GM23338 (cell line): ENCODE results near the gene ANKRD50. TPM values are rescaled to one million over a fixed set of nuclear protein-coding genes. Genes with fewer than 3 reads are reported as not detected.

Experiments used
- ATAC-seq: fragments of 200-7000 bp; cut with Tn5 transposase; 3 replicates; pipeline ENCODE4 v1.9.1; 2020
- DNase-seq: peaks from one replicate; pipeline ENCODE4 v3.0.0-alpha.2; 2015; ENCODE audit warnings: low spot score
- H2AFZ ChIP-seq: fragments of 200-600 bp; sonication (generic); 2 replicates; pipeline ENCODE4 v1.8.0; 2016; ENCODE audit warnings: antibody characterized with exemption, mild to moderate bottlenecking, moderate library complexity
- H3F3A ChIP-seq: fragments of 200-600 bp; sonication (generic); replicated peaks from 2 replicates; pipeline ENCODE4 v1.8.0; 2017; ENCODE audit warnings: antibody characterized with exemption, mixed run types, low read depth
- H3K27ac ChIP-seq: fragments of 200-600 bp; sonication (generic); 2 replicates; pipeline ENCODE4 v1.6.1; 2016; ENCODE audit warnings: low read depth
- H3K27me3 ChIP-seq: fragments of 200-600 bp; sonication (generic); 2 replicates; pipeline ENCODE4 v1.8.0; 2016; ENCODE audit warnings: mild to moderate bottlenecking, mixed run types, moderate library complexity; ENCODE audit not compliant: insufficient read depth
- H3K36me3 ChIP-seq: fragments of 200-600 bp; sonication (generic); 2 replicates; pipeline ENCODE4 v1.8.0; 2016; ENCODE audit warnings: mild to moderate bottlenecking; ENCODE audit not compliant: insufficient read depth
- H3K4me1 ChIP-seq: fragments of 200-600 bp; sonication (generic); 2 replicates; pipeline ENCODE4 v1.8.0; 2016; ENCODE audit warnings: mild to moderate bottlenecking, moderate library complexity; ENCODE audit not compliant: insufficient read depth
- H3K4me2 ChIP-seq: fragments of 200-600 bp; sonication (generic); 2 replicates; pipeline ENCODE4 v1.7.1; 2017; ENCODE audit warnings: mixed run types
- H3K4me3 ChIP-seq: fragments of 200-600 bp; sonication (generic); 2 replicates; pipeline ENCODE4 v1.6.1; 2016; ENCODE audit warnings: mixed run types
- H3K79me2 ChIP-seq: fragments of 200-600 bp; sonication (generic); replicated peaks from 2 replicates; pipeline ENCODE4 v1.8.0; 2017; ENCODE audit warnings: mild to moderate bottlenecking; ENCODE audit not compliant: insufficient read depth
- H3K9me2 ChIP-seq: fragments of 200-600 bp; sonication (generic); 2 replicates; pipeline ENCODE4 v1.8.0; 2017; ENCODE audit not compliant: insufficient read depth
- H4K20me1 ChIP-seq: fragments of 200-600 bp; sonication (generic); replicated peaks from 2 replicates; pipeline ENCODE4 v1.8.0; 2017; ENCODE audit warnings: mild to moderate bottlenecking; ENCODE audit not compliant: insufficient read depth
- H3K27ac Mint-ChIP-seq: 2 replicates; pipeline ENCODE4 v1.8.0; 2020; ENCODE audit warnings: inconsistent platforms, mild to moderate bottlenecking, moderate library complexity, mixed read lengths
- H3K27me3 Mint-ChIP-seq: 3 replicates; pipeline ENCODE4 v1.8.0; 2022; ENCODE audit warnings: low read depth, mild to moderate bottlenecking, moderate library complexity, mixed read lengths, inconsistent platforms; ENCODE audit not compliant: insufficient read depth, poor library complexity
- H3K36me3 Mint-ChIP-seq: 3 replicates; pipeline ENCODE4 v1.8.0; 2021; ENCODE audit warnings: low read depth, mild to moderate bottlenecking, inconsistent platforms, moderate library complexity, mixed read lengths
- H3K4me1 Mint-ChIP-seq: 3 replicates; pipeline ENCODE4 v1.8.0; 2020; ENCODE audit warnings: mild to moderate bottlenecking, inconsistent platforms, mixed read lengths
- H3K4me3 Mint-ChIP-seq: 3 replicates; pipeline ENCODE4 v1.8.0; 2021; ENCODE audit warnings: moderate library complexity, mild to moderate bottlenecking, inconsistent platforms, mixed read lengths
- H3K9me3 Mint-ChIP-seq: 3 replicates; pipeline ENCODE4 v1.8.0; 2020; ENCODE audit warnings: moderate library complexity, mild to moderate bottlenecking, inconsistent platforms, mixed read lengths
- CREB1 ChIP-seq: fragments of 250-450 bp; sonication (Bioruptor Pico); IDR thresholded peaks from 2 replicates; pipeline ENCODE4 v1.5.0; 2020; ENCODE audit warnings: low read depth, mild to moderate bottlenecking, moderate library complexity
- EZH2phosphoT487 ChIP-seq: fragments of 200-600 bp; sonication (generic); IDR thresholded peaks from one replicate; pipeline ENCODE4 v1.8.1; 2018; ENCODE audit warnings: antibody characterized with exemption; ENCODE audit not compliant: unreplicated experiment
- JUNB ChIP-seq: IDR thresholded peaks from one replicate; pipeline ENCODE4 v1.6.1; 2016; ENCODE audit warnings: antibody characterized with exemption; ENCODE audit not compliant: unreplicated experiment
- NANOG ChIP-seq: IDR thresholded peaks from 2 replicates; pipeline ENCODE4 v1.6.1; 2016; ENCODE audit warnings: antibody characterized with exemption, borderline replicate concordance
- POLR2AphosphoS5 ChIP-seq: IDR thresholded peaks from 2 replicates; pipeline ENCODE4 v1.6.1; 2016; ENCODE audit warnings: antibody characterized with exemption, low read depth
- REST ChIP-seq: IDR thresholded peaks from one replicate; pipeline ENCODE4 v1.6.1; 2018; ENCODE audit warnings: antibody characterized with exemption; ENCODE audit not compliant: unreplicated experiment
- ZNF114 ChIP-seq: fragments of 250-450 bp; sonication (Bioruptor Pico); IDR thresholded peaks from 2 replicates; pipeline ENCODE4 v1.5.0; 2020; ENCODE audit warnings: mild to moderate bottlenecking, moderate library complexity
- ZNF331 ChIP-seq: fragments of 250-450 bp; sonication (Bioruptor Pico); IDR thresholded peaks from 2 replicates; pipeline ENCODE4 v1.5.0; 2020; ENCODE audit warnings: low read depth, mild to moderate bottlenecking, moderate library complexity
- ZNF462 ChIP-seq: fragments of 250-450 bp; sonication (Bioruptor Pico); IDR thresholded peaks from 2 replicates; pipeline ENCODE4 v1.5.0; 2020; ENCODE audit warnings: mild to moderate bottlenecking, moderate library complexity
- polyA plus RNA-seq: library from polyadenylated mRNA; unstranded; fragments of >200 nt; fragmentation: Nextera tagmentation; extraction: Ambion mirVana; gene quantifications from 2 replicates; pipeline ENCODE4 v1.2.1, GENCODE V29; 2016
- total RNA-seq: library from RNA; depleted of rRNA; stranded (reverse); fragments of >200 nt; shearing (Covaris generic); gene quantifications from 2 replicates; pipeline ENCODE4 v1.2.3, GENCODE V29; 2014
- TF ChIP-seq, protein P1 (sequence below), 2 experiments: fragments of 200-600 bp in 1 of 2; sonication (generic) in 1 of 2; conservative IDR thresholded peaks; 2 replicates each; pipeline versions ENCODE4 v1.5.1 to v1.6.1; 2016 to 2017; ENCODE audit warnings: antibody characterized with exemption in 2 of 2, low read depth in 2 of 2, mild to moderate bottlenecking in 2 of 2, moderate library complexity in 1 of 2

Gene ANKRD50
- total and polyA plus RNA-seq, 2 experiments from 2014 or later: 5.9 to 27.6 TPM

DNA sequence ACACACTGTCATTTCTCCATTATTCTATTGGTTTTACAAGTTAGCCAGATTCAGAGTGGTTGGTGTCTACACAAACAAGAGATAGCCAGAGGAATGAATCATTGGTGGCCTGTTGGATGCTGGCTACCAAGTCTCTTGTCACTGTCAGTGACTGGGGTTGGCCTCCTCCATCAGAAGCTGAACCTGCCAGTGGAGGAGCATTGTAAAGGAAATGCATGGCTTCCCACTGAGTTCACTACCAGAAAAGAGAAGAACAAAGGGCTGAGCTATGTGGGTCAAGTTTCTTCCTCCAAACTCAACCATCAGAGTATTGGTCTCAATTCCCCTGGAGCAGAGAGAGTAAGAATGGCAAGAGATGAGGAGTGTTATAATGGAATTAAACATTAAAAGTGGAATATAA, 26.5 kb upstream of the ANKRD50 start:
- no peaks in the 10 kb centered on the region for H4K20me1 ChIP-seq
- Mint-ChIP-seq H3K4me3 (peak overlapping the region; percentile 25; the same call in 1 of the 3 replicates), H3K27me3 (peaks cover 3% of the 10 kb centered on the region), H3K36me3 (peaks cover 3% of the 10 kb centered on the region; the same call in 1 of the 3 replicates), H3K9me3 (no peaks in the 10 kb centered on the region), H3K27ac (peak overlapping the region; percentile 41; the same call in 1 of the 2 replicates), H3K4me1 (peaks cover 33% of the 10 kb centered on the region)
- no peak overlapping the region for H3K27ac ChIP-seq
- H3K4me2 ChIP-seq: peak overlapping the region; percentile 16; the same call in 1 of the 2 replicates
- no peaks in the 10 kb centered on the region for H3K79me2 ChIP-seq
- peaks cover 23% of the 10 kb centered on the region for H3K4me1 ChIP-seq
- DNase-seq (peak; percentile 85), ATAC-seq (peak; percentile 100)
- no peak overlapping the region for H2AFZ ChIP-seq
- H3K36me3 ChIP-seq: no peaks in the 10 kb centered on the region
- H3K27me3 ChIP-seq: no peaks in the 10 kb centered on the region
- no peak overlapping the region for H3K4me3 ChIP-seq
- no peaks in the 10 kb centered on the region for H3K9me2 ChIP-seq
- H3F3A ChIP-seq: no peaks in the 10 kb centered on the region
- TF ChIP-seq POLR2AphosphoS5 (no peak), CREB1 (CRISPR knock-in tag) (peak; percentile 66; the same call in 1 of the 2 replicates), ZNF462 (CRISPR knock-in tag) (peak; percentile 100), ZNF114 (CRISPR knock-in tag) (peak; percentile 99)

- H3K27ac ChIP-seq: no peak overlapping the region
- DNase-seq: no peak
- no peak overlapping the region for H3K4me2 ChIP-seq
- H3K4me3 Mint-ChIP-seq: no peak overlapping the region
- H3K36me3 Mint-ChIP-seq: peaks cover 3% of the 10 kb centered on the region; the same call in 1 of the 3 replicates
- no peaks in the 10 kb centered on the region for H3F3A ChIP-seq
- no peak for ATAC-seq
- H3K4me3 ChIP-seq: no peak overlapping the region
- H3K27me3 Mint-ChIP-seq: peaks cover 3% of the 10 kb centered on the region
- H3K4me1 ChIP-seq: peaks cover 23% of the 10 kb centered on the region
- no peak overlapping the region for H3K27ac Mint-ChIP-seq
- H3K36me3 ChIP-seq: no peaks in the 10 kb centered on the region
- no peak overlapping the region for H2AFZ ChIP-seq
- no peaks in the 10 kb centered on the region for H4K20me1 ChIP-seq
- no peaks in the 10 kb centered on the region for H3K27me3 ChIP-seq
- no peaks in the 10 kb centered on the region for H3K79me2 ChIP-seq
- no peaks in the 10 kb centered on the region for H3K9me2 ChIP-seq
- no peaks in the 10 kb centered on the region for H3K9me3 Mint-ChIP-seq
- peaks cover 30% of the 10 kb centered on the region for H3K4me1 Mint-ChIP-seq
- no peak for TF ChIP-seq JUNB
- no peak for TF ChIP-seq NANOG
- TF ChIP-seq POLR2AphosphoS5: no peak
- TF ChIP-seq, protein P1, sequence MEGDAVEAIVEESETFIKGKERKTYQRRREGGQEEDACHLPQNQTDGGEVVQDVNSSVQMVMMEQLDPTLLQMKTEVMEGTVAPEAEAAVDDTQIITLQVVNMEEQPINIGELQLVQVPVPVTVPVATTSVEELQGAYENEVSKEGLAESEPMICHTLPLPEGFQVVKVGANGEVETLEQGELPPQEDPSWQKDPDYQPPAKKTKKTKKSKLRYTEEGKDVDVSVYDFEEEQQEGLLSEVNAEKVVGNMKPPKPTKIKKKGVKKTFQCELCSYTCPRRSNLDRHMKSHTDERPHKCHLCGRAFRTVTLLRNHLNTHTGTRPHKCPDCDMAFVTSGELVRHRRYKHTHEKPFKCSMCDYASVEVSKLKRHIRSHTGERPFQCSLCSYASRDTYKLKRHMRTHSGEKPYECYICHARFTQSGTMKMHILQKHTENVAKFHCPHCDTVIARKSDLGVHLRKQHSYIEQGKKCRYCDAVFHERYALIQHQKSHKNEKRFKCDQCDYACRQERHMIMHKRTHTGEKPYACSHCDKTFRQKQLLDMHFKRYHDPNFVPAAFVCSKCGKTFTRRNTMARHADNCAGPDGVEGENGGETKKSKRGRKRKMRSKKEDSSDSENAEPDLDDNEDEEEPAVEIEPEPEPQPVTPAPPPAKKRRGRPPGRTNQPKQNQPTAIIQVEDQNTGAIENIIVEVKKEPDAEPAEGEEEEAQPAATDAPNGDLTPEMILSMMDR (conservative IDR thresholded peaks at IDR 0.05; ENCODE audit: low read depth in 2 of 2): no peak
- no peak for TF ChIP-seq ZNF331 (CRISPR knock-in tag)
- TF ChIP-seq ZNF114 (CRISPR knock-in tag): no peak
- no peak for TF ChIP-seq EZH2phosphoT487
- TF ChIP-seq REST: no peak
- TF ChIP-seq CREB1 (CRISPR knock-in tag): no peak
Observed at GRCh38 chr4:124737619-124738018, 25.1 kb upstream of the ANKRD50 start.
